D721Med (cell line): Measurements from ENCODE around the gene MAPK6.

Source experiments
- DNase-seq: peaks from one replicate; pipeline ENCODE4 v3.0.0; 2011; ENCODE audit warnings: low spot score; ENCODE audit not compliant: insufficient read length
- FAIRE-seq: peaks from 2 replicates; lab custom pipeline; 2011; peaks lifted over from hg19 to GRCh38; lab: Jason Lieb, UNC
- CTCF ChIP-seq: IDR thresholded peaks from 2 replicates; pipeline ENCODE4 v1.5.1; 2012; ENCODE audit warnings: mild to moderate bottlenecking, control low read depth; ENCODE audit not compliant: insufficient read depth; ENCODE audit errors: missing control alignments

Gene MAPK6

DNA sequence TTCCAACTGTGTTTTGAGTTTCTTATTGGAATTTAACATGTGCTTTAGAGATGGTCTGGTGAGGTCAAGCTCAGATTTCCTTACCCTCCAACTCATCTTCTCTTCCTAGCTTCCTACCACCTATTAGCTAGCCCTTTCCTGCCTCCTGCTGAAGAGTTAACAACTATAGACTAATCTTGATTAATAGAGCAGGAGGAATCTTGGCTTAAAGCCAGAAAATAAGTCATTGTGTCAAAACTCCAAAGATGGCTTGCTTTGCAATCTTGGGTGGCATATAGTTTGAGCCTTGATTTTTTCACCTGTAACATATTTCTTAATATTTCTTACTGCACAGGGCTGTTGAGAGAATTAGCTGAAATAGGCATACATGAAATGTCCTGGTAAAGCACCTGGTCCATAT lies 66.3 kb downstream of the MAPK6 start:
- FAIRE-seq (no peak), DNase-seq (no peak)
- no peak for TF ChIP-seq CTCF

DNA sequence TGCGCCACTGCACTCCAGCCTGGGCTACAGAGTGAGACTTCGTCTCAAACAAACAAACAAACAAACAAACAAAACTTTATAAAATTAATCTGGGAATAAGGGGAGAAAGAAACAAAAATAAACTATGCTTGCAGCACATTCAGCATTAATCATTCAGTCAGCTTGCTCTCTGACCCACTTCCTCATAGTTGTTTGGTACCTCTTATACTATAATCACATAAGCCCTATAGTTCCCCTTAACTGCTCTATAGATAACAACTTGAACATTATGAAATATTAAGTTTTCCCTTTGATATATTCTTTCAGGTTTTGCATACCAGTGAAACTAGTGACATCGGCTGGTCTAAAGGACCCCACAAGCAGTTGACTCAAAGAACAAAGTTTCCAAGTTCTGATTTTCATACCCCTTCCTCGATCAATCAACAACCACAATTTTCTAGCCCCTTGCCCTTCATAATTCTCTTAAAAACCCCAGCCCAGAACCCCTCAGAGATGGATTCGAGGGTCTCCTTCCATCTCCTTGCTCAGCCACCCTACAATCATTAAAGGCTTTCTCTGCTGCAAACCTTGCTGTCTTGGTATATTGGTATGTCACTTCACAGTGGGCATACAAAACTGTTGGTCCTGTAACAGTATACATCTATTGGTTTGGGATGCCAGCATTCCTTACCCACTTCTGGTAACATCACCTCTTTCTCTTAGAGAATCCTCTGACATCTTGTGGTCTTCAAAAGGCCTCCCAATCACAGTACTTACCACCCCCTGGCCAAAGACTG lies 67.2 kb downstream of the MAPK6 start:
- no peak for FAIRE-seq
- no peak for DNase-seq
- no peak for TF ChIP-seq CTCF

- no peak for TF ChIP-seq CTCF
- DNase-seq (no peak), FAIRE-seq (no peak)
Measured at GRCh38 chr15:52090193-52090592, 71.2 kb downstream of the MAPK6 start.

DNA sequence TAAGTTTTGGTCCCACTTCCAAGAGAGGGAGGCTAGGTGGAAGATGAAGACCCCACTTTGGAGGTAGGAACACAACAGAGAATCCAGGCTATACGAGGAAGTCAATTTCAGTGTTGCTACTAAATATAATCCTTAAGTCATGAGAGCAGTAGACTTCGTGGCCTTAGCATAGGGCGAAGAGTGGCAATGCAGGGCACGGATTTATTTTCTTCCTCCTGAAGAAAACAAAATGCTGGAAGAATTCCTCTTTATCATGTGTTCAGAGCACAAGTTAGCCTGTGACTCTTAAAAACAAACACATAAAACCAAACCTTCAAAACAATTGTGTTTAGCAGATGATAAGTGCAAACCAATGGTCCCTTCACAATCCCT lies 74.1 kb downstream of the MAPK6 start:
- no peak for TF ChIP-seq CTCF
- FAIRE-seq (no peak), DNase-seq (no peak)

DNA sequence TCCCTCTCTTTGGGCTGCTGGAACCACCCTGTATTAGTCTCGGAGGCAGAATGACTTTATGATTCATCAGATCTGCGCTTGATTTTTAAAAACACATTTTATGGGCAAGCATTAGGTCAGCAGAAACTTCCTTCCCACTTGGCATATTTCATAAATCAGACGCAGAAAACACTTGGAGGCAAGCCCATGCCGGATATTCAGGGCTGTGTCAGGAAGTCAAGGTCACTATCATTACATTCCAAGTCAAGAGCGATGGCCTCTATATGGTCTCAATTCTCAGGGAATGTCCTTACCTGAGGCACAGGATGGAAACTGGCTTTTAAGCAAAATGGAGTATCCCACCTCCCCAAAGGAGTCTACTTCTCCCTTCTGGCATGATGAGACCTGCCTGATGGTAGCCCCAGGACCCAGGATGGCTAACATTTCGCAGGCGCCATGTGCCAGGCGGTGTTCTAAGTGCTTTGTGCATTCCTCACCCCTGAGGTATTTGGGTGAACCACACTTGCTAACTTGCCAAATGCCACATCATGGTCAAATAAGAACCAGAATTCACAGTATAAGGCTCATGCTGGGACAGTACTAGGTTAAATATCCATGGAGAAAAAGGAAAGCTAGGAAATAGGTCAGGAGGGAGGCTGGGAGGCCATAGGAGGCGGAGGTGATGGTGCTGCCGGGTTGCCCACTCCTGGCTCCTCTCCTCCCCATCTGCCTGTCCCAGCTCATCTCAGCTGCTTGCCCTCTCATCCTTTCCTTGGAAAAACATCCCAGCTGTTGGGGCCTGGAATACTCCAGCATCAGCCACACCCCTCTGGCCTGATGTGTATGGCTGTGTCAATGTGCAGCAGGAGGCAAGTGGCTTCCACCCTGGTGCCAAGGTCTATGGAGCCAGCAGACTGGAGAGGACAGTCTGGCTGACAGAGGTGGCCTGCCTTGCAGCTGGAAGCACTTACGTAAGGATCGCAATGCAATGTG lies 74.8 kb downstream of the MAPK6 start:
- FAIRE-seq (no peak), DNase-seq (no peak)
- no peak for TF ChIP-seq CTCF

DNA sequence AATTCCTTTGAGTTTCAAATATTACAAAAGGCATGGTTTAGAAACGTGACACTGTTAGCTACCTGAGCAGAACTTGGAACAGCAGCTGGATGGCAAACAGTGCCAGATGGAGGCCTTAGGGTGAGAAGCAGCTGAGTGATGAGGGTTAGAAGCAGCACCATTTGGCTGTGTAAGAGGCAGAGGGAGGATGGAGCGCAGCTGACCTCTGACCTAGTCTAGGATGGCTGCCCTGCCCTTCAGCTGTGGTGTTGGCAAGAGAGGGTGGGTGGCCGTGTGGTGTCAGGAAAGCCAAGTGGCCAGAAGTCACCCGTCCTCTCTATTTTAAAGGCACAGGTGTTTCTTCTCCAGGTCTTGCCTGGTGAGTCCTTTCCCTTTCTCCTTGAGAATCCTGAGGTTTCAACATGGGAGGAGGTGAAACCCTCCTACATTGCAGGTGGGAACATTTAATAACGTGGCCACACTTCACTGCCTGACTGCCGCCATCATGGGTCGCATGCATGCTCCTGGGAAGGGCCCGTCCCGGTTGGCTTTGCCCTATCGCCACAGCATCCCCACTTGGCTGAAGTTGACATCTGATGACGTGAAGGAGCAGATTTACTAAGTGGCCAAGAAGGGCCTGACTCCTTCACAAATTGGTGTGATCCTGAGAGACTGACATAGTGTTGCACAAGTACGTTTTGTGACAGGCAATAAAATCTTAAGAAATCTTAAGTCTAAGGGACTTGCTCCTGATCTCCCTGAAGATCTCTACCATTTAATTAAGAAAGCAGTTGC lies 76.0 kb downstream of the MAPK6 start:
- DNase-seq (no peak), FAIRE-seq (no peak)
- TF ChIP-seq CTCF: no peak
